CD4-positive, alpha-beta T cell (primary cell): Measurements from ENCODE around the gene NRXN3. TPM values are rescaled to one million over a fixed set of nuclear protein-coding genes. Genes with fewer than 3 reads are reported as not detected.
"Not testable (repeated sequence)": the region's sequence is repeated elsewhere in the genome, so short reads cannot be mapped to it uniquely, and the experiment has no call there.

Source experiments
- ATAC-seq: fragments of 200-7000 bp; cut with Tn5 transposase; one replicate; pipeline ENCODE4 v1.10.0; 2022; ENCODE audit warnings: mild to moderate bottlenecking; ENCODE audit not compliant: poor library complexity
- CTCF ChIA-PET: fragments of 350-600 bp; sonication (Branson Sonifier 250); formaldehyde crosslinking; loops from one replicate; lab custom pipeline; 2021; ENCODE audit warnings: antibody characterized with exemption, inconsistent platforms; lab: Charles Lee
- POLR2A ChIA-PET: fragments of 350-600 bp; sonication (Branson Sonifier 250); formaldehyde crosslinking; loops from one replicate; lab custom pipeline; 2021; ENCODE audit warnings: antibody characterized with exemption, inconsistent platforms; lab: Charles Lee
- DNase-seq, 14 experiments: peaks; one replicate each; pipeline ENCODE4 v3.0.0-alpha.2; 2013 to 2020; ENCODE audit warnings: mixed read lengths in 2 of 14
- H3K27ac ChIP-seq, 2 donors: one replicate each; pipeline versions ENCODE4 v1.5.1 to v1.7.0; 2013; ENCODE audit warnings: low read length in 2 of 2, low read depth in 1 of 2, mild to moderate bottlenecking in 1 of 2
- H3K27me3 ChIP-seq, 2 experiments: 1 replicate in 1 of 2; 2 replicates in 1 of 2; pipeline versions ENCODE4 v1.6.1 to v1.7.0; 2013; ENCODE audit warnings: low read length in 2 of 2, control low read depth in 1 of 2, mild to moderate bottlenecking in 1 of 2, moderate library complexity in 1 of 2; ENCODE audit not compliant: insufficient read depth in 2 of 2, control insufficient read depth in 1 of 2
- H3K36me3 ChIP-seq: one replicate; pipeline ENCODE4 v1.6.1; 2013; ENCODE audit warnings: low read length, control low read depth; ENCODE audit not compliant: insufficient read depth
- H3K4me1 ChIP-seq: one replicate; pipeline ENCODE4 v1.6.1; 2013; ENCODE audit warnings: low read length, control low read depth; ENCODE audit not compliant: insufficient read depth
- H3K4me3 ChIP-seq: one replicate; pipeline ENCODE4 v1.5.1; 2013; ENCODE audit warnings: mild to moderate bottlenecking, low read length, moderate library complexity
- H3K9me3 ChIP-seq, 2 experiments: 1 replicate in 1 of 2; 2 replicates in 1 of 2; pipeline versions ENCODE4 v1.6.1 to v1.7.0; 2013; ENCODE audit warnings: low read length in 2 of 2, mild to moderate bottlenecking in 2 of 2, control low read depth in 1 of 2, moderate library complexity in 1 of 2; ENCODE audit not compliant: control insufficient read depth in 1 of 2, insufficient read depth in 1 of 2
- H3K27ac Mint-ChIP-seq: one replicate; pipeline ENCODE4 v1.8.0; 2020; ENCODE audit warnings: mixed read lengths
- H3K27me3 Mint-ChIP-seq: one replicate; pipeline ENCODE4 v1.8.0; 2021; ENCODE audit warnings: mixed read lengths
- H3K36me3 Mint-ChIP-seq: one replicate; pipeline ENCODE4 v1.8.0; 2021; ENCODE audit warnings: low read depth, mixed read lengths
- H3K4me1 Mint-ChIP-seq: one replicate; pipeline ENCODE4 v1.8.0; 2021; ENCODE audit warnings: low read depth, mixed read lengths
- H3K4me3 Mint-ChIP-seq: one replicate; pipeline ENCODE4 v1.8.0; 2020; ENCODE audit warnings: mild to moderate bottlenecking, mixed read lengths
- H3K9me3 Mint-ChIP-seq: one replicate; pipeline ENCODE4 v1.8.0; 2020; ENCODE audit warnings: mixed read lengths
- CTCF ChIP-seq: fragments of 200-600 bp; IDR thresholded peaks from one replicate; pipeline ENCODE4 v1.8.0; 2022; ENCODE audit warnings: antibody characterized with exemption, mild to moderate bottlenecking
- intact Hi-C, 2 experiments: fragments of 100-400 bp; cut with DNase I in 1 of 2; cut with micrococcal nuclease in 1 of 2; formaldehyde crosslinking; loops; one replicate each; pipeline versions ENCODE4 v1.15.1 to v1.9.0; 2023 to 2025; cut with DNase I, micrococcal nuclease
- total RNA-seq, 174 experiments: library from RNA in 2 of 174; stranded (reverse) in 2 of 174; gene quantifications; one replicate each; pipeline ENCODE4 v1.2.3 and lab custom pipeline; 2021 to 2026

NRXN3 gene
- total RNA-seq, 2 experiments from 2014 or later: not detected

- Mint-ChIP-seq H3K36me3 (no peaks in the 10 kb centered on the region), H3K9me3 (peaks cover 8% of the 10 kb centered on the region), H3K27me3 (no peaks in the 10 kb centered on the region), H3K4me1 (no peaks in the 10 kb centered on the region), H3K4me3 (no peak overlapping the region), H3K27ac (no peak overlapping the region)
- CTCF ChIA-PET: no interaction called here
- no peak for TF ChIP-seq CTCF
- intact Hi-C loops: no loop called here
- ATAC-seq (no peak), DNase-seq (no peak)
- H3K27ac ChIP-seq: no peak overlapping the region
- POLR2A ChIA-PET: no interaction called here
- no peaks in the 10 kb centered on the region for H3K9me3 ChIP-seq
- H3K27me3 ChIP-seq: no peaks in the 10 kb centered on the region
- no peaks in the 10 kb centered on the region for H3K36me3 ChIP-seq
- no peak overlapping the region for H3K4me3 ChIP-seq
- no peaks in the 10 kb centered on the region for H3K4me1 ChIP-seq
Measured at GRCh38 chr14:78530078-78530477, 359.9 kb downstream of the NRXN3 start.

GRCh38 chr14:78534141-78534540 lies 364.0 kb downstream of the NRXN3 start:
- Histone ChIP-seq H3K4me1 (no peaks in the 10 kb centered on the region), H3K36me3 (no peaks in the 10 kb centered on the region), H3K27ac (no peak overlapping the region), H3K9me3 (no peaks in the 10 kb centered on the region), H3K4me3 (no peak overlapping the region), H3K27me3 (no peaks in the 10 kb centered on the region)
- intact Hi-C loops: no loop called here
- ATAC-seq (no peak), DNase-seq (no peak)
- Mint-ChIP-seq H3K27me3 (no peaks in the 10 kb centered on the region), H3K36me3 (no peaks in the 10 kb centered on the region), H3K27ac (no peak overlapping the region), H3K4me3 (no peak overlapping the region), H3K9me3 (peaks cover 8% of the 10 kb centered on the region), H3K4me1 (no peaks in the 10 kb centered on the region)
- TF ChIP-seq CTCF: no peak
- POLR2A ChIA-PET: no interaction called here
- CTCF ChIA-PET: no interaction called here

GRCh38 chr14:78535041-78535440 lies 364.9 kb downstream of the NRXN3 start:
- no peaks in the 10 kb centered on the region for H3K27me3 ChIP-seq
- no peaks in the 10 kb centered on the region for H3K27me3 Mint-ChIP-seq
- no peaks in the 10 kb centered on the region for H3K4me1 ChIP-seq
- no peaks in the 10 kb centered on the region for H3K4me1 Mint-ChIP-seq
- no peak for TF ChIP-seq CTCF
- no peak overlapping the region for H3K4me3 ChIP-seq
- no peak for ATAC-seq
- DNase-seq: no peak
- no peak overlapping the region for H3K4me3 Mint-ChIP-seq
- H3K9me3 Mint-ChIP-seq: peaks cover 8% of the 10 kb centered on the region
- CTCF ChIA-PET: no interaction called here
- no peaks in the 10 kb centered on the region for H3K36me3 ChIP-seq
- H3K27ac Mint-ChIP-seq: no peak overlapping the region
- intact Hi-C loops: no loop called here
- POLR2A ChIA-PET: no interaction called here
- no peak overlapping the region for H3K27ac ChIP-seq
- no peaks in the 10 kb centered on the region for H3K36me3 Mint-ChIP-seq
- H3K9me3 ChIP-seq: no peaks in the 10 kb centered on the region

GRCh38 chr14:78541788-78542187 lies 371.6 kb downstream of the NRXN3 start:
- H3K9me3 Mint-ChIP-seq, ATAC-seq, H3K27me3 ChIP-seq, POLR2A ChIA-PET, H3K36me3 ChIP-seq, H3K9me3 ChIP-seq, CTCF ChIA-PET, H3K36me3 Mint-ChIP-seq, DNase-seq, intact Hi-C loops, H3K27ac ChIP-seq, H3K4me1 ChIP-seq, H3K27ac Mint-ChIP-seq, H3K4me3 Mint-ChIP-seq, H3K4me1 Mint-ChIP-seq, H3K4me3 ChIP-seq, H3K27me3 Mint-ChIP-seq: not testable (repeated sequence)
